Lower leg skin (tissue), 3 donors: ENCODE results near the gene CCDC69.
"Not testable (repeated sequence)": the region's sequence is repeated elsewhere in the genome, so short reads cannot be mapped to it uniquely, and the experiment has no call there.

Experiments
- CTCF ChIP-seq, 3 donors: fragments of 450-650 bp; IDR thresholded peaks; one replicate each; pipeline ENCODE4 v1.5.1; 2016; ENCODE audit warnings: antibody characterized with exemption in 3 of 3, mild to moderate bottlenecking in 3 of 3, moderate library complexity in 2 of 3
- POLR2A ChIP-seq, 2 donors: fragments of 450-650 bp; IDR thresholded peaks; one replicate each; pipeline ENCODE4 v1.6.1; 2016 to 2017; ENCODE audit warnings: antibody characterized with exemption in 2 of 2, mild to moderate bottlenecking in 1 of 2, moderate library complexity in 1 of 2

GRCh38 chr5:151176268-151176667 lies 47.6 kb downstream of the CCDC69 start:
- not testable (repeated sequence) for TF ChIP-seq CTCF, POLR2A (IDR thresholded peaks at IDR 0.05)
